Measurements from ENCODE around the gene ANKRD42.

DNA sequence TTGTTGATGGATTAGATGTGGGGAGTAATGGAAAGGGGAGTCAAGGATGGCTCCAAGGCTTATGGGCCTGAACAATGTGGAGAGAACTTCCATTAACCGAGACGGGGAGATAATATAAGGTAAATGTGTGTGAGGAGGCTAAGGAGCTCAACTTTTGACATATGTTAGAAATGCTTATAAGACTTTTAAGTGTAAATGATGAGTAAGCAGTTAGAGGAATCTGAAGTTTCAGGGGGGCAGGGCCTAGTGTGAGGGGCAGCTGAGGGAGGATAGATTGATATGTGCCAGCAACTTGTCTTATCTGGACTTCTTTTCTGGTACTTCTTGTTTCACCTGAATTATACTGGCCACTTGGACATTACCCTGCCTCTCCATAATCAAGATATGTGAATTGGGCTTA lies 29.9 kb downstream of the ANKRD42 start:
- no peak for TF ChIP-seq CTCF (conservative IDR thresholded peaks at IDR 0.05)
- no peak for TF ChIP-seq EZH2 (IDR thresholded peaks at IDR 0.05; ENCODE audit: low read depth)

All from PC-9 (cell line).